Measurements from ENCODE around the gene GPX2.

Gene GPX2

DNA sequence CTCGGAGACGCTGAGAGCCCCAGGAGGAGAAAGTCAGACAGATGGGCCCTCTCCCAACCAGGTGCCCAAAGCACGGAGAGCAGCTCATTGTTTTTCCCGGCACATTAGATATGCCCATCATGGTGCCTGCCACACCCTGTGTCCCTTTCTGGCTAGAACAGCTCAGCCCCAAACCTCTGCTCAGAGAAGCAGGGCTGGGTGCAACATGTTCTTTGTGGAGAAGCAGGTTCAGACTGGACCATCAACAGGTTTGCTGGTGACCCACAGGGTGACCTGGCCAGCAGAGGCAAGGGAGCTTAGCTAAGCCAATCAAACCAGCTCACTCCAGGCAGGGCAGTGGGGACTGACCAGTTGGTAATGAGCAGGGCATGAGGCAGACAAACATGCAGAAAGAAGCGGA is 16.2 kb upstream of the GPX2 start:
- no peak for DNase-seq

GRCh38 chr14:64958201-64958600 is 15.7 kb upstream of the GPX2 start:
- no peak for DNase-seq

DNA sequence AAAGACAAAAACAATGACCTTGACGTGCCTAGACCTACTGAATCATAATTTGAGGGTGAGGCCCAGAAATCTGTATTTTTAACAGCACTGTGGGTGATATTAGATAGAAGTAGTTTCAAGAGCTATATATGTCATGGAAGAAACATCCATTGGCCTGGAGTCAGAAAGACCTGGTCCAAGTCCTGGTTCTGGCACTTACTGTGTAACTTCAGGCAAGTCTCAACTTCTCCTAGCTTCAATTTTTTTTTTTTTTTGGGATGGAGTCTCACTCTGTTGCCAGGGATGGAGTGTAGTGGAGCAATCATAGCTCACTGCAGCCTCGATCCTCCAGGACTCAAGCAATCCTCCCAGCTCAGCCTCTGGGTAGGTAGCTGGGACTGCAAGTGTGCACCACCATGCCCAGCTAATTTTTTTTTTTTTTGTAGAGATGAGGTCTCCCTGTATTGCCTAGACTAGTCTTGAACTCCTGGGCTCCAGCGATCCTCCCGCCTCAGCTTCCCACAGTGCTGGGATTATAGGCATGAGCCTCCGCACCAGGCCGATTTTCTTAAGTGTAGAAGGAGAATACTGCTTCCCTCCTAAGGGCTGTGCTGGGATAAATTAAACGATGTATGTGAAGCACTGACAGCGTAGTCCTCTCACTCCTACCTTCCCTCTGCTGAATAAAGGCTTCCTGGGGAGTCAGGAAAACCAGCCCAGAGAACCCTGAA is 14.3 kb upstream of the GPX2 start:
- DNase-seq: no peak

GRCh38 chr14:64955297-64955696 is 12.8 kb upstream of the GPX2 start:
- no peak for DNase-seq

- DNase-seq: no peak
Observed at GRCh38 chr14:64954491-64955240, 12.1 kb upstream of the GPX2 start.

- DNase-seq: no peak
Observed at GRCh38 chr14:64953661-64954060, 11.1 kb upstream of the GPX2 start.

DNA sequence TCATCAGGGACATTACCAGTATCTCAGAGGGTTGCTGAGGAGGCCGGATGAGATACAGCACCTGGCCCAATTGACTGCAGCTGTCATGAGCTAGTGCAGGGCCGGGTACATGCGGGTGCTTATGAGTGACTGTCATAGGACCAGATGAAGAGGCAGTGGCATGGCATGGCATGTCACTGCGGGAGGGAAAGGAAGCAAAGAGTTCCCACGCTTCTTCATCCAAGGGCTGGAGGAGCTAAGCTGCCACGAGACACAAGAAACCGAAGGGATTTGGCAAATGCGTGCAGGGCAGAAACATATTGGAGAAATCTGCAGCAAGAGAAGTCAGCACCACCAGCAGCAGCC is 10.7 kb upstream of the GPX2 start:
- DNase-seq: no peak

GRCh38 chr14:64952598-64953309 is 10.2 kb upstream of the GPX2 start:
- DNase-seq: peak; percentile 12

DNA sequence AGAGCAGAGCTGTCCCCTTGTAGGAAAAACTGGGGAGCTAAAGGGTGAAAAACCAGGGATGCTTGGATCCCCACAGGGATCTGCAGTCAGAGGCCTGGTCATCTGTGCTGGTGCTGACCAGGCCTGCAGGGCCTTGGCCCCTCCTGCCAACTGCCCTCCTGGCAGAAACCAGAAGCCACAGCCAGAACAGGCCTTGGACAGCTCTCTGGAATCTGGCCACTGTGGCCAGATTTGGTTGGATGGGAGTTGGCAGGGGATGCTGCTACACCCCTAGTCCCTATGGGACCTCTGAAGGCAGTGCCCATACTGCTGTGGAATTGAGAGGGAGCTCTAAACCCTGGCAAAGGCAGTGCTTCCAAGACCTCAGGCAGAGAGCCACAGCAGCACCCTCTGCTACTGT is 9.2 kb upstream of the GPX2 start:
- DNase-seq: no peak

- DNase-seq: no peak
Observed at GRCh38 chr14:64951291-64951690, 8.7 kb upstream of the GPX2 start.

- no peak for DNase-seq
Observed at GRCh38 chr14:64950889-64951288, 8.3 kb upstream of the GPX2 start.

GRCh38 chr14:64948612-64949210 is 6.2 kb upstream of the GPX2 start:
- no peak for DNase-seq

- no peak for DNase-seq
Observed at GRCh38 chr14:64947710-64948611, 5.4 kb upstream of the GPX2 start.

DNA sequence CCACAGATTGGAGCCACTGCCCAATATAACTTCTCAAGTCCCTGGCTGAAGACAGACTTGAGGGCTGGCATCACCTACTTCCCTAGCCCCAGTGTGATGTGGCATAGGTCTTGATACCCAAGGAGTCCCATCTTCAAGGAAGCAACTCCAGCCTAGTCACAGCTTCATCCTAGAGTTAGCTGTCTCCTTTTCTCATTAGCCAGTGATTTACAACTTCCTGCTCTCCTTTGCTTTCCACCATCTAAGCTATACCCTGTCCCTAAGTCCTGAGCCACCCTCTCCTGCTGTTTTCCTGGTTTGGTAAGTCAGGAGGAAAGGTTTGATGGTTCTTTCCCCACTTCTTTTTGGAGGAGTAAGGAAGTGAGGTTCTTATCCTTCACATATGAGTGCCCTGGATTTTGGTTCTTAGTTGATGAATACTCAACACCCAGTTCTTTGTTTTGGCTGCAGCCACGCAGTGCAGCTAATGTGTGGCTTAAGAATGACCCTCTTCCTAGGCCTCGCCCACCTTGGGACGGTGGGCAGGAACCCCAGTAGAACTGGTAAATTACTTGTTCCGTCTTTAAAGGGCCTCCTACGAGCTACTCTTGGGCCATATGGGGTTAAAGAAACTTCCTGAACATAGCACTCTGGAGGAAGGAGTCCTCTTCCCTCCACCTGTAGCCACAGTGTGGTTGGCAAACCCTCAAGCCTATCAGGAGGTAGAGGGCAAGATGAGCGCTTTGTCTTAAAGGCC is 3.9 kb upstream of the GPX2 start:
- DNase-seq: no peak

DNA sequence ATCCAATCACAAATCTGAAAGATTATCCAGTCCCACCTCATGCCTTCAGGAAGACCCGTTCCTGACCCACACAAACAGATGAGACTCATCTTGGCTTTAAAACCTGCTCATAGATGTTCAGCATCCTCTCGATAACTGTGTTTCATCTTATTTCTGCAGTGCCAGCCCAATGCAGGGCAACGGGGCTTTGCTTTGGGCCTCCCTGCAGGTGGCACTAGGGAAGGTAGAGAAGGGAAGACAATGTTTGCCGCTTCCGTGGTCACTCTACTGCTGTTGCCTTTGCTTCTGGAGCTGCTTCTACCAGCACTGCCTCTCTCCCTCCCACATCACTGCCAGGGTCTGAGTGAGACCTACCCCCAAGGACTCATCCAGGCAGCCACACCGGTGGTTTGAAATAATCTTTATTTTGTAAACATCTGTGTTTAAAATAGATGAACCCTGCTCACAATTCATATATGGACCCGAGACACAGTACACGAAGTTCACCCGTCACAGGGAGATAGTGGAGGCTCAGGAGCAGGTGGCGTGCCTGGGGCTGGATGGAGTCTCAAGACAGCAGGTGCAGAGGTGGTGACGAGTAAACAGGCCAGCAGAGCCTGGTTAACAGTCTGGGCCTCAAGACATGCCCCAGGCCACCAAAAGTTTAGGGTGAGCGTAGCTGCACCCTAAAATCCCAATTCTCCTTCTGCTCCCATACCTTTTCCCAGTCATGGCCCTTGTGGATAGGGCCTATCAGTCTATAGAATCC is 3.1 kb upstream of the GPX2 start:
- no peak for DNase-seq

DNA sequence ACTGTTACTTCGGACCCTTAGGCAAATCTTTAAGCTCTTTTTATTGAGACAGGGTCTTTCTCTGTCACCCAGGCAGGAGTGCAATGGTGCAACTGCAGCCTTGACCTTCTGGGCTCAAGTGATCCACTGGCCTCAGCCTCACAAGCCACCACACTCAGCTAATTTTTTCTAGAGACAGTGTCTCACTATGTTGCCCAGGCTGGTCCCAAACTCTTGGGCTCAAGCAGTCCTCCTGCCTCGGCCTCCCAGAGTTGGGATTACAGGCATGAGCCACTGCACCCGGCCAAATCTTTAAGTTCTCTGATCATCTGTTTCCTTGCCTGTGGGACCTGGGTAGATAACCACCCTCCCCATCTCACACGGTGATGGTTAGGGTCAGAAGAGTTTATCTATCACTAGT is 2.3 kb upstream of the GPX2 start:
- DNase-seq: no peak

DNA sequence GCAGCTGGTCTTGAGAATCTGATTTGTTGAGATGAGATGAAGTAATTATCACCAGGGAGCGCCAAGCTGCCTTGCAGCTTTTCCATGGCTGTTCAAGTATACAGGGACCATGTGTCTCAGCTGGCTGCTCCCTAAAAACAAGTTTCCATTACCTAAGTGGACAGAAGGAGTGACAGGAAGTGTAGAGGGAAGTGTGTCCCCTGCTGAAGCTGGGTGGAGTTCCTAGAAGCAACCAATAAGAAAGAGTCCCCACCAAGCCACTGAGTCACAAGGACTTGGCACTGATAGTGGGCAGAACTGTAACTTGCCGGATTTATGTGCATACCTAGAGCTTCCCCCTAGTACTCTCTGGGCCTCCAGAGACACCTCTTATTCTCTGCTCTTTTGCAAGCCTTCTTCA is 1.5 kb upstream of the GPX2 start:
- DNase-seq: peak; percentile 9

GRCh38 chr14:64943556-64943955 is 1.0 kb upstream of the GPX2 start:
- DNase-seq: no peak

GRCh38 chr14:64940336-64940910 is 2.1 kb downstream of the GPX2 start:
- peak; percentile 36 for DNase-seq

DNA sequence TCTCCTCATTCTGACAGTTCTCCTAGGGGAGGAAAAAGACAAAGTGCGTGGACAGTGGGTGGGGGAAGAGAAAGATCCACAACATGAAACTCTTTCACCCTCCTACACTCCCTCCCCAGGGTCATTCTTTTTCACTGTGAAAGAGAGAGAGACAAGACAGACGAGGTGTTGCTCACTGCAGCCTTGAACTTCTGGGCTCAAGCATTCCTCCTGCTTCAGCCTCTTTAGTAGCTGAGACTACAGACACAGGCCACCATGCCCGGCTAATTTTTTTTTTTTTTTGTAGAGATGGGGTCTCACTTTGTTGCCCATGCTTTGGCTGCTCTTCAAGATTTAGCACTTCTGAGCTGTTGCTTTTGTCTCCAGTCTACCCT is 2.7 kb downstream of the GPX2 start:
- no peak for DNase-seq

Data from NCI-H82 (cell line).